H9 (cell line): ENCODE measurements around the gene CFAP77. TPM values are rescaled to one million over a fixed set of nuclear protein-coding genes. Genes with fewer than 3 reads are reported as not detected.

Source experiments
- DNase-seq: peaks from one replicate; pipeline ENCODE4 v3.0.0-alpha.2; 2017
- H2AFZ ChIP-seq: one replicate; pipeline ENCODE4 v1.6.1; 2013; ENCODE audit warnings: mild to moderate bottlenecking, low read length, control low read depth, moderate library complexity
- H2AK5ac ChIP-seq: 2 replicates; pipeline ENCODE4 v1.6.1; 2013; ENCODE audit warnings: low read length, control low read depth, mixed read lengths; ENCODE audit not compliant: insufficient read length
- H2BK120ac ChIP-seq: one replicate; pipeline ENCODE4 v1.6.1; 2013; ENCODE audit warnings: low read depth, mild to moderate bottlenecking, low read length, control low read depth, inconsistent platforms; ENCODE audit not compliant: poor library complexity, severe bottlenecking
- H2BK12ac ChIP-seq: 2 replicates; pipeline ENCODE4 v1.6.1; 2013; ENCODE audit warnings: low read length, control low read depth, mixed read lengths, low read depth; ENCODE audit not compliant: insufficient read length
- H2BK15ac ChIP-seq: 2 replicates; pipeline ENCODE4 v1.6.1; 2013; ENCODE audit warnings: low read depth, low read length, control low read depth
- H2BK20ac ChIP-seq: one replicate; pipeline ENCODE4 v1.6.1; 2013; ENCODE audit warnings: low read depth, mild to moderate bottlenecking, low read length, control low read depth, inconsistent platforms; ENCODE audit not compliant: poor library complexity, severe bottlenecking
- H2BK5ac ChIP-seq: 2 replicates; pipeline ENCODE4 v1.6.1; 2013; ENCODE audit warnings: low read length, control low read depth, mixed read lengths; ENCODE audit not compliant: insufficient read length
- H3K14ac ChIP-seq: 2 replicates; pipeline ENCODE4 v1.6.1; 2013; ENCODE audit warnings: low read length, control low read depth; ENCODE audit not compliant: insufficient read depth
- H3K18ac ChIP-seq: 2 replicates; pipeline ENCODE4 v1.6.1; 2013; ENCODE audit warnings: low read depth, mild to moderate bottlenecking, mixed read lengths, low read length, control low read depth; ENCODE audit not compliant: insufficient read length
- H3K23ac ChIP-seq: 2 replicates; pipeline ENCODE4 v1.6.1; 2013; ENCODE audit warnings: low read length, control low read depth, mixed read lengths, low read depth; ENCODE audit not compliant: insufficient read length
- H3K23me2 ChIP-seq: 2 replicates; pipeline ENCODE4 v1.6.1; 2013; ENCODE audit warnings: low read depth, mild to moderate bottlenecking, mixed read lengths, low read length, control low read depth; ENCODE audit not compliant: insufficient read length, poor library complexity, severe bottlenecking
- H3K27ac ChIP-seq: 2 replicates; pipeline ENCODE4 v1.5.1; 2013; ENCODE audit warnings: low read length, control low read depth, mixed read lengths, low read depth; ENCODE audit not compliant: insufficient read length
- H3K27me3 ChIP-seq: 2 replicates; pipeline ENCODE4 v1.6.1; 2013; ENCODE audit warnings: low read length, control low read depth, inconsistent platforms; ENCODE audit not compliant: insufficient read depth
- H3K4ac ChIP-seq: 2 replicates; pipeline ENCODE4 v1.6.1; 2013; ENCODE audit warnings: low read depth, mild to moderate bottlenecking, control low read depth, inconsistent platforms, low read length, moderate library complexity
- H3K4me1 ChIP-seq: 2 replicates; pipeline ENCODE4 v1.6.1; 2013; ENCODE audit warnings: low read length, control low read depth, inconsistent platforms; ENCODE audit not compliant: insufficient read depth
- H3K4me2 ChIP-seq: 2 replicates; pipeline ENCODE4 v1.6.1; 2013; ENCODE audit warnings: low read length, control low read depth, mixed read lengths; ENCODE audit not compliant: insufficient read length, insufficient read depth
- H3K56ac ChIP-seq: 2 replicates; pipeline ENCODE4 v1.6.1; 2013; ENCODE audit warnings: low read depth, mild to moderate bottlenecking, mixed read lengths, low read length, control low read depth; ENCODE audit not compliant: insufficient read length
- H3K79me1 ChIP-seq: 2 replicates; pipeline ENCODE4 v1.6.1; 2013; ENCODE audit warnings: low read depth, mild to moderate bottlenecking, moderate library complexity, low read length, control low read depth, inconsistent platforms; ENCODE audit not compliant: insufficient read depth, poor library complexity, severe bottlenecking
- H3K79me2 ChIP-seq: 2 replicates; pipeline ENCODE4 v1.6.1; 2013; ENCODE audit warnings: low read length, control low read depth, inconsistent platforms; ENCODE audit not compliant: insufficient read depth
- H3K9ac ChIP-seq: 2 replicates; pipeline ENCODE4 v1.6.1; 2013; ENCODE audit warnings: low read length, control low read depth, mixed read lengths; ENCODE audit not compliant: insufficient read length; ENCODE audit errors: extremely low read depth
- H3K9me3 ChIP-seq: one replicate; pipeline ENCODE4 v1.6.1; 2013; ENCODE audit warnings: low read depth, low read length, inconsistent platforms; ENCODE audit not compliant: control insufficient read depth
- H3T11ph ChIP-seq: one replicate; pipeline ENCODE4 v1.6.1; 2013; ENCODE audit warnings: mild to moderate bottlenecking, low read length, control low read depth, inconsistent platforms
- H4K20me1 ChIP-seq: one replicate; pipeline ENCODE4 v1.6.1; 2013; ENCODE audit not compliant: control insufficient read depth, insufficient read length, insufficient read depth
- H4K5ac ChIP-seq: 2 replicates; pipeline ENCODE4 v1.6.1; 2013; ENCODE audit warnings: low read depth, mild to moderate bottlenecking, mixed read lengths, low read length, control low read depth; ENCODE audit not compliant: insufficient read length
- H4K8ac ChIP-seq: replicated peaks from 2 replicates; pipeline ENCODE4 v1.6.1; 2013; ENCODE audit warnings: low read length, control low read depth, mixed read lengths, low read depth; ENCODE audit not compliant: insufficient read length
- H4K91ac ChIP-seq: 2 replicates; pipeline ENCODE4 v1.6.1; 2013; ENCODE audit warnings: low read depth, mild to moderate bottlenecking, moderate library complexity, mixed read lengths, low read length, control low read depth; ENCODE audit not compliant: insufficient read length
- H3K27ac Mint-ChIP-seq, 3 experiments: 2 replicates in 2 of 3; 3 replicates in 1 of 3; pipeline ENCODE4 v1.8.0; 2020 to 2021; ENCODE audit warnings: mixed read lengths in 3 of 3, mild to moderate bottlenecking in 1 of 3, moderate library complexity in 1 of 3
- H3K27me3 Mint-ChIP-seq: 2 replicates; pipeline ENCODE4 v1.8.0; 2021; ENCODE audit warnings: low read depth, mild to moderate bottlenecking, moderate library complexity, mixed read lengths
- H3K36me3 Mint-ChIP-seq, 3 experiments: 2 replicates in 2 of 3; 3 replicates in 1 of 3; pipeline ENCODE4 v1.8.0; 2020 to 2021; ENCODE audit warnings: low read depth in 3 of 3, mixed read lengths in 3 of 3; ENCODE audit not compliant: insufficient read depth in 1 of 3
- H3K4me1 Mint-ChIP-seq, 2 experiments: 2 replicates each; pipeline ENCODE4 v1.8.0; 2020; ENCODE audit warnings: mixed read lengths in 2 of 2
- H3K4me3 Mint-ChIP-seq, 2 experiments: 2 replicates in 1 of 2; 3 replicates in 1 of 2; pipeline ENCODE4 v1.8.0; 2020 to 2021; ENCODE audit warnings: mild to moderate bottlenecking in 2 of 2, mixed read lengths in 2 of 2, moderate library complexity in 1 of 2
- H3K9me3 Mint-ChIP-seq, 2 experiments: 2 replicates in 1 of 2; 3 replicates in 1 of 2; pipeline ENCODE4 v1.8.0; 2020; ENCODE audit warnings: mild to moderate bottlenecking in 2 of 2, mixed read lengths in 2 of 2, moderate library complexity in 1 of 2
- WGBS: extraction: QIAGEN DNeasy Blood & Tissue Kit; methylation state at CpG from one replicate; pipeline ENCODE4 v1.1.7; 2013; ENCODE audit warnings: missing lambda C conversion rate, low lambda C conversion rate, mixed read lengths; ENCODE audit not compliant: insufficient read length; ENCODE audit errors: extremely low coverage; 5-methylcytosine and 5-hydroxymethylcytosine counted together
- total RNA-seq: library from RNA; stranded (reverse); gene quantifications from 2 replicates; pipeline ENCODE4 v1.2.1, GENCODE V29; 2021
- TF ChIP-seq, protein P1 (sequence below): fragments of 200-600 bp; sonication (generic); conservative IDR thresholded peaks from 3 replicates; pipeline ENCODE4 v1.8.0; 2021; ENCODE audit warnings: antibody characterized with exemption, mild to moderate bottlenecking

CFAP77 gene
- total RNA-seq, 1 experiment from 2014 or later, result 0.72 TPM

DNA sequence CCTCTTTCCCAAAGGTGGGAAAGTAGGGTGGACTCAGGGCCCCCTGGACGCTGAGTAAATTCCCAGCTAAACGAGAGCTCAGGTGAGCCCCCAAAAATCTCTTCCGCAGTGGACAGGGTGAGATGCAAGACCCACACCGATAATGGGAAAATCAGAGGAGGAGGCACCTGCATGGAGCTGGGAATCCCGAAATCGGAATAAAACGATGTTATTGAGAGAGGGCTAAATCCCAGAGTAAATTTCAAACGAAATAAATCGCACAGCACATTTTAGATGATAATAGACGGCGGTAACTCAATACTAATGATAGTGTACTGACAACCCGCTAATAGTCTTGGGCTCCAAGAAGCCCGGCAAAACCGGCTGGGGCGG is 169.4 kb downstream of the CFAP77 start:
- Histone ChIP-seq H4K20me1 (peaks cover 3% of the 10 kb centered on the region), H3K56ac (no peak overlapping the region), H3K79me1 (no peaks in the 10 kb centered on the region), H4K91ac (no peak overlapping the region), H2AK5ac (no peak overlapping the region), H3K4ac (no peak overlapping the region), H3K79me2 (no peaks in the 10 kb centered on the region), H3K18ac (no peak overlapping the region), H2AFZ (no peak overlapping the region), H4K5ac (no peak overlapping the region), H3K4me1 (no peaks in the 10 kb centered on the region; the same call in 1 of the 2 replicates), H3K9ac (no peak overlapping the region), H3K9me3 (no peaks in the 10 kb centered on the region), H2BK20ac (no peak overlapping the region), H3K23me2 (peaks cover 10% of the 10 kb centered on the region), H3K27me3 (peaks cover 85% of the 10 kb centered on the region), H3K14ac (no peak overlapping the region), H3K27ac (no peak overlapping the region), H2BK120ac (no peak overlapping the region), H2BK12ac (no peak overlapping the region), H3K23ac (no peak overlapping the region), H2BK5ac (no peak overlapping the region), H3K4me2 (no peak overlapping the region), H3T11ph (no peak overlapping the region), H4K8ac (no peak overlapping the region), H2BK15ac (no peak overlapping the region)
- Mint-ChIP-seq H3K27me3 (peaks cover 96% of the 10 kb centered on the region), H3K27ac (no peak overlapping the region), H3K4me3 (peak overlapping the region in 1 of 2 experiments; percentile 50; a peak in 1 of 5 replicates), H3K9me3 (peaks cover 3 to 7% of the 10 kb centered on the region in 2 experiments; a peak in 3 of 5 replicates), H3K36me3 (no peaks in the 10 kb centered on the region), H3K4me1 (peaks cover 11 to 41% of the 10 kb centered on the region in 2 experiments)
- no CpG with 5 or more reads among the region's 15 CpGs for WGBS
- TF ChIP-seq, protein P1, sequence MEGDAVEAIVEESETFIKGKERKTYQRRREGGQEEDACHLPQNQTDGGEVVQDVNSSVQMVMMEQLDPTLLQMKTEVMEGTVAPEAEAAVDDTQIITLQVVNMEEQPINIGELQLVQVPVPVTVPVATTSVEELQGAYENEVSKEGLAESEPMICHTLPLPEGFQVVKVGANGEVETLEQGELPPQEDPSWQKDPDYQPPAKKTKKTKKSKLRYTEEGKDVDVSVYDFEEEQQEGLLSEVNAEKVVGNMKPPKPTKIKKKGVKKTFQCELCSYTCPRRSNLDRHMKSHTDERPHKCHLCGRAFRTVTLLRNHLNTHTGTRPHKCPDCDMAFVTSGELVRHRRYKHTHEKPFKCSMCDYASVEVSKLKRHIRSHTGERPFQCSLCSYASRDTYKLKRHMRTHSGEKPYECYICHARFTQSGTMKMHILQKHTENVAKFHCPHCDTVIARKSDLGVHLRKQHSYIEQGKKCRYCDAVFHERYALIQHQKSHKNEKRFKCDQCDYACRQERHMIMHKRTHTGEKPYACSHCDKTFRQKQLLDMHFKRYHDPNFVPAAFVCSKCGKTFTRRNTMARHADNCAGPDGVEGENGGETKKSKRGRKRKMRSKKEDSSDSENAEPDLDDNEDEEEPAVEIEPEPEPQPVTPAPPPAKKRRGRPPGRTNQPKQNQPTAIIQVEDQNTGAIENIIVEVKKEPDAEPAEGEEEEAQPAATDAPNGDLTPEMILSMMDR, result no peak
- DNase-seq, result no peak
